Measurements from ENCODE around the gene ZNF552.

DNA sequence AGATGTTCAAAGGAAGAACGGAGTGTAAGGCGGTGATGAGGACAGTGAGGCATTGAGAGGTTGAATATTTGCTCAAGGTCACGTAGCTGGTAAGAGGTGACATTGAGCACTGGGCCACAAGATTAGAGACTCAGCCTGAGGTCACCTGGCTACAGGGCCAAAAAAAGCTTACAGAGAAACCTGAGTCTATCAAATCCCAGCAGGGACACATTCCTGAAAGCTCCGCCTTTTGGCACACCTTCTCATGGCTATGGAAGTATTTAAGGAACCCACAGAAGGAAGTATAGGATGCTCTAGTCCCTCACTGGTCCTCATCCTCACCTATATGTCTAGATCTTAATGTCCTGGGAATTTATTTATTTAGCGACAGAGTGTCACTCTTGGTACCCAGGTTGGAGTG is 27.8 kb downstream of the ZNF552 start:
- TF ChIP-seq, protein P1, sequence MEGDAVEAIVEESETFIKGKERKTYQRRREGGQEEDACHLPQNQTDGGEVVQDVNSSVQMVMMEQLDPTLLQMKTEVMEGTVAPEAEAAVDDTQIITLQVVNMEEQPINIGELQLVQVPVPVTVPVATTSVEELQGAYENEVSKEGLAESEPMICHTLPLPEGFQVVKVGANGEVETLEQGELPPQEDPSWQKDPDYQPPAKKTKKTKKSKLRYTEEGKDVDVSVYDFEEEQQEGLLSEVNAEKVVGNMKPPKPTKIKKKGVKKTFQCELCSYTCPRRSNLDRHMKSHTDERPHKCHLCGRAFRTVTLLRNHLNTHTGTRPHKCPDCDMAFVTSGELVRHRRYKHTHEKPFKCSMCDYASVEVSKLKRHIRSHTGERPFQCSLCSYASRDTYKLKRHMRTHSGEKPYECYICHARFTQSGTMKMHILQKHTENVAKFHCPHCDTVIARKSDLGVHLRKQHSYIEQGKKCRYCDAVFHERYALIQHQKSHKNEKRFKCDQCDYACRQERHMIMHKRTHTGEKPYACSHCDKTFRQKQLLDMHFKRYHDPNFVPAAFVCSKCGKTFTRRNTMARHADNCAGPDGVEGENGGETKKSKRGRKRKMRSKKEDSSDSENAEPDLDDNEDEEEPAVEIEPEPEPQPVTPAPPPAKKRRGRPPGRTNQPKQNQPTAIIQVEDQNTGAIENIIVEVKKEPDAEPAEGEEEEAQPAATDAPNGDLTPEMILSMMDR (IDR thresholded peaks at IDR 0.05; ENCODE audit: low read depth, low read length) = no peak
- no peak for TF ChIP-seq EZH2phosphoT487 (IDR thresholded peaks at IDR 0.05; ENCODE audit: low read depth)
